Breast epithelium (tissue), 3 donors: ENCODE data around the gene AHNAK.

Experiments used
- POLR2A ChIP-seq: fragments of 450-650 bp; IDR thresholded peaks from one replicate; pipeline ENCODE4 v1.6.1; 2016; ENCODE audit warnings: antibody characterized with exemption, mild to moderate bottlenecking, moderate library complexity
- TF ChIP-seq, protein P1 (sequence below), 3 donors: fragments of 450-650 bp; IDR thresholded peaks; one replicate each; pipeline ENCODE4 v1.5.1; 2016 to 2017; ENCODE audit warnings: antibody characterized with exemption in 3 of 3, mild to moderate bottlenecking in 3 of 3, moderate library complexity in 3 of 3

DNA sequence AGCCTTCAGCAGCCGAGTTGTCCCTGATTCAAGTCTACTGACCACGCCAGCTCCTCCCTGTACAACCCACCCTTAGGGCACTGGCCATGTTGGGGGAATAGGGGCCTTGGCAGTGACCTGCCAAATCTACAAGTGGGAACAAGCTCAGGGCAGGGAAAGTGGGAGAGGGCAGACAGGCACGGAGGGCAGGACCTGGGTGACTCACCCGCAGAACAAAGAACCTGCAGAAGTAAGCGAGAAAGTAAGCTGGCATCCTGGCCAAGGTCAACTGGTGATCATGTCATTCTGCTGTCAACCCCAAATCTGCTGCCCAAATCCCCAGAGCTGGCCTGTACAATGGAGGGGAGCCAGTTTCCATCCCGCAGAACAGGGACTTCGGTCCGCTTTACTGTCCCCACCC lies 135.6 kb downstream of the AHNAK start:
- TF ChIP-seq, protein P1, sequence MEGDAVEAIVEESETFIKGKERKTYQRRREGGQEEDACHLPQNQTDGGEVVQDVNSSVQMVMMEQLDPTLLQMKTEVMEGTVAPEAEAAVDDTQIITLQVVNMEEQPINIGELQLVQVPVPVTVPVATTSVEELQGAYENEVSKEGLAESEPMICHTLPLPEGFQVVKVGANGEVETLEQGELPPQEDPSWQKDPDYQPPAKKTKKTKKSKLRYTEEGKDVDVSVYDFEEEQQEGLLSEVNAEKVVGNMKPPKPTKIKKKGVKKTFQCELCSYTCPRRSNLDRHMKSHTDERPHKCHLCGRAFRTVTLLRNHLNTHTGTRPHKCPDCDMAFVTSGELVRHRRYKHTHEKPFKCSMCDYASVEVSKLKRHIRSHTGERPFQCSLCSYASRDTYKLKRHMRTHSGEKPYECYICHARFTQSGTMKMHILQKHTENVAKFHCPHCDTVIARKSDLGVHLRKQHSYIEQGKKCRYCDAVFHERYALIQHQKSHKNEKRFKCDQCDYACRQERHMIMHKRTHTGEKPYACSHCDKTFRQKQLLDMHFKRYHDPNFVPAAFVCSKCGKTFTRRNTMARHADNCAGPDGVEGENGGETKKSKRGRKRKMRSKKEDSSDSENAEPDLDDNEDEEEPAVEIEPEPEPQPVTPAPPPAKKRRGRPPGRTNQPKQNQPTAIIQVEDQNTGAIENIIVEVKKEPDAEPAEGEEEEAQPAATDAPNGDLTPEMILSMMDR (IDR thresholded peaks at IDR 0.05): no peak
- TF ChIP-seq POLR2A: no peak
